Measurements from ENCODE around the gene COBLL1.

COBLL1 gene

DNA sequence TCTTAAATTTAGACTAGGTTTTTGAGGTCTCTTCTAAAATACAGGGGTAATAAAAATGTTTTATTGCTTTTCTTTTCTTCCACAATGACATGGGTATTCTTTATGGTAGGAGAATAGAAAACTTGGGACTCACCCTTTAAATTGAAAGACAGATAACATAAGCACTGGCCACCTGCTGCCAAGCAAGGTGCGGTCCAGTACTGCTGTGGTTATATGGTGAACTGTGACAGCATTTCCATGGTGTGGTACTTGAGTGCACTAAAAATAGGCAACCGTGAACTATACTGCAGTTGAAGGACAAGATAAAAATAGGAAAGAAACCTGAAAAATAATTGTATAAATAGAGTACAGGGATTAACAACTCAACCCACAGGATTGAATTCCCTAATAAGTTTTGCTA, 165.9 kb downstream of the COBLL1 start:
- no peak for DNase-seq

DNA sequence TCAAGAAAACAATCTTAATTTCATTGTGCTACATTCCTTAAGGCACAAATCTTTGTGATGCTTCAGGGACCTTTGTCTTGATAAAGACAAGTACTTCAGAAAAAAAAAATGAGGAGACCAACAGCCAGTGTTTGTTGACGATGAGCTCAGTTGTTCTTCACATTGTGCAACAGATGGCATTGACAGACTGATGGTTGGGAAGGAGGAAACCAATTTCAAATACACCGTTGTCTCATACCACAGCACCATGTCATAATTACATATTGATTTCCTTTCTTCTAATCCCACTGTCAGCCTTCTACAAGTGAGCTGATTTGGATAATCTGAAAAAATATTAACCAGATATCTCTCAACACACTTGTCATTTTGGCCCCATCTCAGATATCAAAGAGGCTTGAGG, 166.6 kb downstream of the COBLL1 start:
- no peak for DNase-seq

DNA sequence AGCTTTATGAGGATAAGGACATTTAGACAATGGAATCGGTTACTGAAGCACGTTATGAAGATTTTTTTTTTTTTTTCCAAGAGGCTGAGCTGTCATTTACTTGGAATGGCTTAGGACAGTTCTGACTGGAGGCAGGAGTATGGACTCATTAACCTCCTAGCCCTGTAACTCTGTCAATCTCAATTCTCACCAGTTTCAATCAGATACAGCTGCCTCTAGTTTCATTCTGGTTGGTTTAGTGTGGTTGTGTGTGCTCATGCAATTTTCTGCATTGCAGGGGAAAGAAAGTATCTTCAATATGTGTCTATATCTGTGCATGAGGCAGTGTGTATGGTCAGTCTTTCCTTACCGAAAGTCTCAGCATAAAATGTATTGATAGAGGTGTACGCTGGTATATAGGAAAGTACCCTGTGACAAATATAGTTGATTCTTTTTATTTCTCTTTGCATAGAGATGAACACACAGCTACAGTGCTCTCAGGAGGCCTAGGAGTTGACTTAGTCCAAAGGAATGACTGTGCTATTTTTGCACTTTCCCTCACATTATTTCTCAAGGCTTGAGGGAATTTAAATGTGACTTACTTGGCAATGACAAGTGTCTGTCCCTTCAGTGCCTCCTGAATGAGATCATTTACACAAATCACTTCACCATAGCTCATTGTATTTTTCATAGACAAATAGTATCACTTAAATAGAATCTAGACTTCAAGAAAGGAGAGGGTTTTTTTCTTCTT, 169.8 kb downstream of the COBLL1 start:
- DNase-seq: no peak

DNA sequence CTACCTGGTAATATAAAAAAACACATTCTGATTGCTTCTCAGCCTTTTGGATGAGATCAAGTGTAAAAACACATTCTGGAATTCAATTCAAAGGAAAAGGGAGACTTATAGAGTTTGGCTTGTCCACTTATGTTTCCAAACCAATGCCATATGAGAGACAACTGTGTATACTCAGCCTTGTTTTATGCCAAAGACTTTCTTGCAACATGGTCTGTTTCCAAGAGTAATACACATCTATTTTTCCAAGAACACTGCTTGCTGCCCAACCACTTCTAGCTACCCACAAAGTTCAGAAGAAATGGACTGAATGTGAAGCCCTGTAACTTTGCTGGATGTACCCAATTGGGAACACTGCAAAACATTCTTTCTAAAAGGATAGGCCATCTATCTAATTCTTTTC, 172.3 kb downstream of the COBLL1 start:
- DNase-seq: no peak

DNA sequence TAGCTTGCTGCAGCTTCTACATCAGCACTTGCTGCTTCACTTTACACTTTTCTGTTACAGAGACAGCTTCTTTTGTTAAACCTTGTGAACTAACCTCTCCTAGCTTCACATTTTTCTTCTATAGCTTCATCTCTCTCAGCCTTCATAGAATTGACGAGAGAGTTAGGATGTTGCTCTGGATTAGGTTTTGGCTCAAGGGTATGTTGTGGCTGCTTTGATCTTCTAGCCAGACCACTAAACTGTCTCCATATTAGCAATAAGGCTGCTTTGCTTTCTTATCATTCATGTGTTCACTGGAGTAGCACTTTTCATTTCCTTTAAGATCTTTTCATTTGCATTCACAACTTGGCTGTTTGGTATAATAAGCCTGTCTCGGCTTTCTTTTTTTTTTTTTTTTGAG, 174.1 kb downstream of the COBLL1 start:
- DNase-seq: no peak

DNA sequence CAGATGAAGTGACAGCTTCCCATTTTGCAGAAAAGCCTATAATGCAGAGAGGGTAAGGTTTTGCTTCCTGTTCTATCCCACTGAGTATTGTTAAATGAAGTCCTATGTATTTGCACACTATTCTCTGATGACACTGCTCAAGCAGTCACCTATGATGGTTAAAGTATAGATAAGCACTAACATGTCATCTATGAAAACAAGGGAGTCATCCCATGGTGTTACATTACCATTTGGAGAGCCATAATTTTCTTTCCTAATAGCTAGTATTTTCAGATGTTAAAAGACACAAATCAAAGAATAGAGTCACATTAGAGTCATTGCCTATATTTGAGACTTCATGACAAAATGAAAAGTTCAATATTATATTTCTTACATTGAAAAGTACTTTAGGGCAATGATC, 177.6 kb downstream of the COBLL1 start:
- DNase-seq: no peak

DNA sequence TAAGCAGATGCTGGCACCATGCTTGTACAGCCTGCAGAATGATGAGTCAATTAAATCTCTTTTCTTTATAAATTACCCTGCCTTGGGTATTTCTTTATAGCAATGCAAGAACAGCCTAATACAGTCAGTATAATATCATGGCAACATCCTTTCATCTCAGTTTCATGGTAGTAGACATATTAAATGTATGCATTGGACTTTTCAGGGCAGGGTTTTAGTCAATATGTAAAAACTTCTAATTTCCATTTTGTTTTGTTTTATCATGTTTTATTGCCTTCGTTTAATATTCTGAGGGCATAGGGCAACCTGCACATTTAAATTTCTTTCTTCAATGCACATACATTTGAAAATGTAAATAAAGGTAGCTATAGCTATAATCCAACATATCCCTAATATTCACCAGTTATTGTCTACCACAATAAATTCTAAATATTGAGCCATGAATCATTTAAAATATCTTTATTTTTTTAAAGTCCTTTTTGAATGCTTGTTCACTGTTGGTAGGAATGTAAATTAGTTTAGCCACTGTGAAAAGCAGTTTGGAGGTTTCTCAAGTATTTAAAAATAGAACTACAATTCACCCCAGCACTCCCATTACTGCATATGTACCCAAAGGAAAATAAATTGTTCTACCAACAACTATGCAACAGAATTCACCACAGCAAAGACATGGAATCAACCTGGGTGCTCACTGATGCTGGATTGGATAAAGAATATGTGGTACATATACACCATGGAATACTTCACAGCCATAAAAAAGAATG, 178.6 kb downstream of the COBLL1 start:
- no peak for DNase-seq

DNA sequence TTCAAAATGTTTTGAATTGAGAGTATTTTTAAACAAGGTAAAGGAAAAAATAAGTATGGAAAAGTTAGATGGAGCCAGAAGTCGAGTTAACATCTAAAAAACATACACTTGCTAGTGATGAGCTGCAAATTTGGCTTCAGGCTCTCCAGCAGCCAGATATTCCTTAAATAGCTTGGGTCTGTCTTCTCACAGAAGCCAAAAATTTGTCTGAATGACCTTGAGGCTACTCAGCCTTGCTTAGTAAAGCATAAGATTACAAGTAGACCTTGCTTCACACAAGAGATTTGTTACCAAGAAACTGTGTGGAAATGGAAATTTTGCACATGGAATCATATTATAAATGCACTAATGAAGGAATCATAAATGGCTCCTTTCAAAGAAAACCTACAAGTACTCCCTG, 179.6 kb downstream of the COBLL1 start:
- DNase-seq: no peak

DNA sequence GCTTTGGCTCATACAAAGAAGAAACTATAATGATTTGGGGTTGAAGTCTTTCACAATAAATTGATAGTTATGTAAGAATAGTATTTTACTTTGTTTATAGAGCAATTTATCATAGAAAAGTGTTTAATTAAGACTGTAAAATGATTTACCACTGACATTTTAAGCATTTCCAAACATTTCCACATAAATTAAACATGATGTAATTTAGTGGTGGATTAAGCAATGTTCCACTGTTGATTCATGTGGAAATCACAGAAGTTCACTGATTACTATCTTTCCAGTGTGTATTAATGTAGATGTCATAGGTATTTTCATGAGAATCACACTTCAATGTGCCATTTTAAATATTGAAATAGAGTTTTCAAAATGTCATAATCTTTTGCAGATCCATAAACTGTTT, 180.3 kb downstream of the COBLL1 start:
- DNase-seq: no peak

DNA sequence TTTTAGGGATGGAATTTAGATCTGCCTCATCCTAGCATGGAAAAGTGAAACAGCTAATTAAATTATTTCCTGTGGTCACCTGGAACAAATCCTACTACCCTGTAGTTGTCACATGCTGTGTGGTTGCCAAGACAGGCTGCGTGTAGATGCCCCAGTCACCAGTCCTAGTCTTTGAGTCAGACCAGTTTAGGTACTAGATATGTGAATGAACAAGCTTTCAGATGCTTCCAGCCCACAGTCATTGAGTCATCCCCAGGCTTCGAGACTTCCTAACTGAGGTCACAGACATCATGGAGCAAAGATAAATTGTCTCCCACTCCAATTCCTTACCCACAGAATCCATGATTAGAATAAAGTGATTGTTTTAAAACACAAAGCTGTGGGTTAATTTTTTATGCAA, 184.5 kb downstream of the COBLL1 start:
- DNase-seq: no peak

DNA sequence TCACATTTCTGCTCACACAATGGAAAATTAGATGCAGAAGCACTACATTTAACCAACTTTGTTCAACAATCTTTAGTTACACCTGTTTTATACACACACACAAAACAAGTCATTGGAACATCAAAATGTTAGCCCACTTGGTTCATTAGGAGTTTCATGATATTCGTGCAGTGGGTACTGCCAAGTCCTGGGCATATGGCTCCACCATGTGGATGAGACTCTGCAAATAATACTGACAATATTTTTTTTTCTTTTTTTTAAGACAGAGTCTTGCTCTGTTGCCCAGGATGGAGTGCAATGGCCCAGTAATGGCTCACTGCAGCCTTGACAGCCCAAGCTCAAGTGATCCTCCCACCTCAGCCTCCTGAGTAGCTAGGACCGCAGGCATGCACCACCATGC, 185.9 kb downstream of the COBLL1 start:
- DNase-seq: no peak

DNA sequence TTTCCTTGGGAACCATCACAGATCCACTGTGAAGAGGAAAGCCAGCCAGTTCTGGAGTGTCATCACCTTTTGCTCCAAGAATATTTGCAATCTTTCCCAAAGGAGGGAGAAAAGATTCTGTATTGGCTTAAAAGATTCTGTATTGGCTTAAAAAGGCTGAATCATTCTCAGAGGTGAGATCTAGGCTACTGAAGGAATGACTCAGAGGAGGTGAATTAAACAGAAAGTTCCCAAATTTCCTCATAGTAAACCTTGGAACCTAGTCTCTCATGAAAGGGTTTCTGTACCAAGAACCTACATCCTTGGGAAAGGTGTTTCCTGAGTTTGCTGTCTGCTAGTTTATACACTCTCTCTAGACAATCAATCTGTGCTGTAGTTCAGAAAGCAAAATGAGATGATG, 186.3 kb downstream of the COBLL1 start:
- DNase-seq: no peak

DNA sequence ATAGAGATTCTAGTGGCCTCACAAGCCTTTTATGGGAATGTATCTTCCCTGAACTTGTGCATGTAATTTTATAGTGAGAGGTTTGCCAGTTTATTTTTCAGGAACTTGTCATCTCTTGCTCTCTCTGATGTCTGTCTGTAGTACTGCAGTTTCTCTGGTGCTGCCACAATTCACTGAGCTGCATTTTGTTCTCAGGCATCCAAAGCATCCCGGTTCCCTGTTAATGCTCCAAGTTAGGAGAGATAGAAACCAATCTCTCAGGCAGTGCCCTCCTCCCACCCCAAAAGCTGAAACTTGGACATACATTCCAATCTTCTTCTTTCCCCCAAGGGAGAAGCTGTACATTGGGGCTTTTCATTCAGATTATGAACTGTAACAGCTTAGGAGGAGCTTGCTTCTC, 190.3 kb downstream of the COBLL1 start:
- DNase-seq: no peak

DNA sequence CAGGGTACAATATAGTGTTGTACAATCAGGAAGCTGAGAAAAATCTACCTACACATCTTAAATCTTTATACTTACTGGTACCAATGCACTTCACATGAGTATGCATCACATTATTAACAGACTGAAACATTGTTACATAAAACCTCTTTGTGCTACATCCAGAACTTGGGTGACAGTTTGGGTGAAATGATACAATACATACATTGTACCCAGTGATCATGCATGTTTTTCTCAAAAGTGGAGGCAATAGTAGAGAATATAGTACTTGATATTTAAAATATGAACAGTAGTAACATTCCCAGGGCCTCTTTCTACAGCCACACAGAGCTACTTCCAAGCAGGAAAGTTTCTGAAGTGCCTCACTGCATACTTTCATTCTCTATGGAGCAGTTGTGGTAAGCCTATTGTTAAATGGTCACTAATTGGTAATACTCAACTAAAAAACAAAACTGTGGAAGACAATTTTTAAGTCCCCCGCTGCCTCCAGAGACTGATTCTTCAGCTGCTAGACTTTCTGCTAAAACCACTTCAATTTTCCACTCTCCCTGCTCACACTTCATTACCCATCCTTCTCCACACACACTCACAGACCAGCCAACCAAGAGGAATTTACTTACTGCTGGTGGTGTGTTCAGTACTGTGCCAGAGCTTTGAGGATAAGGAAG, 197.5 kb downstream of the COBLL1 start:
- DNase-seq: no peak

DNA sequence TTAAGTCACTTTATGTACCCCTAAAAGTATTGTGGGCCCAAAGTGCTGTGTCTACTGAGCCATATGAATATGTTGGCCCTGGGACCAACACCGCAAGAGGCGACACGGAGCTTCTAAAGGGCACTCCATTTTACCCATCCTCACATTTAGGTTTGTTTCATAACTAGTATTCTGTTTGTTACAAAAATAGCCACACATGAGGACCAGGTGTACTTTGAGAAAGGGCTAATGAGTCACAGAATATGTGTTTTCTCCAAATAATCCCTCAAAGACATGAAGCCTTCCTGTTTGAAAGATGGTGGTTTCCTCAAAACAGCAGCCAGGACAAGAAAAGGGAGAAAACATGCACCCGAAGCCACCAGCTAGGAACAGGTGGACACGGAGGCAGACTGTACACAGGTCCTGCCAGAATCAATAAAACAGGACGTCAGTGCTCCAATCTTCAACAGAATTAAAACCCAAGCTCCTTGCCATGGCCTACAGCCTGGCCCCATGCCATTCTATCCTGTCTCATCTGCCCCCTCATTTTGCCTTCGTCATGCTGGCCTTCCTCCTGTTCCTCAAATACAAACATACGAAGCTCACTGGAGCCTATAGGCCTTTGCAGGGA, 198.6 kb downstream of the COBLL1 start:
- no peak for DNase-seq

DNA sequence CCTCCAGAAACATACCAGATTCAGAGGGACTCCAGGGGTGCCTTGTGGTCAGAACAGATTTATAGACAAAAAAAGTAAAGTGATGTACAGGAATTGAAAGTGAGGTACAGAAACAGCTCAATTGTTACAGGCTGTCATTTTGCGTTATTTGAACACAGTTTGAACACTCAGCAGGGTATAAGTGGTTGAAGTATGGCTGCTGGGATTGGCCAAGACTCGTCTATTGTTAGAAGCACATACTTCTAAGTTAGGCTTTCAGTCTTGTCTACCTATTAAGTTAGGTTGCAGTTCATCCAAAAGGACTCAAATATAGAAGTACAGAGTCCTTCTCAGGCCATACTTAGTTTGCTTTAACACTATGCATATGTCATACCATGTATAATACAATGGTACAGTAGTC, 199.4 kb downstream of the COBLL1 start:
- no peak for DNase-seq
